Ammon's horn (tissue), 1 donor: Measurements from ENCODE around the gene MT1H.
A peak's percentile ranks its signal among the peaks of the same experiment; 100 is the strongest.
"Not testable (repeated sequence)": the region's sequence is repeated elsewhere in the genome, so short reads cannot be mapped to it uniquely, and the experiment has no call there.

Experiments
- DNase-seq: peaks from one replicate; pipeline ENCODE4 v3.0.0-alpha.2; 2016; ENCODE audit warnings: low spot score

The MT1H gene

GRCh38 chr16:56665286-56666261, 4.0 kb upstream of the MT1H start:
- not testable (repeated sequence) for DNase-seq

GRCh38 chr16:56667581-56668571, 1.7 kb upstream of the MT1H start, which contains the start of gene MT1G:
MT1G (minus strand) TSS chr16:56668065; CDS start chr16:56667993, 72 bp downstream.
- DNase-seq = peak; percentile 52

- no peak for DNase-seq
These were observed 416 bp downstream of the MT1H start for GRCh38 chr16:56669840-56670619.

GRCh38 chr16:56670620-56670934, 963 bp downstream of the MT1H start:
- DNase-seq = no peak

GRCh38 chr16:56671691-56672090, 2.1 kb downstream of the MT1H start:
- DNase-seq = peak; percentile 33

- not testable (repeated sequence) for DNase-seq
These were observed 2.6 kb downstream of the MT1H start for GRCh38 chr16:56672171-56672570.

GRCh38 chr16:56672761-56673536, 3.3 kb downstream of the MT1H start:
- peak; percentile 34 for DNase-seq

GRCh38 chr16:56673921-56674320, 4.3 kb downstream of the MT1H start:
- peak; percentile 35 for DNase-seq

- DNase-seq = not testable (repeated sequence)
These were observed 5.0 kb downstream of the MT1H start for GRCh38 chr16:56674570-56674969.

- DNase-seq = no peak
These were observed 6.1 kb downstream of the MT1H start for GRCh38 chr16:56675685-56676210.

- no peak for DNase-seq
These were observed 7.9 kb downstream of the MT1H start for GRCh38 chr16:56677474-56677873.

- no peak for DNase-seq
These were observed 9.6 kb downstream of the MT1H start for GRCh38 chr16:56679078-56679730.

- no peak for DNase-seq
These were observed 10.2 kb downstream of the MT1H start for GRCh38 chr16:56679818-56680217.

- peak; percentile 94 for DNase-seq
These were observed 12.5 kb downstream of the MT1H start, which contains the start of gene MT1X for GRCh38 chr16:56681939-56682702. MT1X (plus strand) TSS chr16:56682470; CDS start chr16:56682541, 71 bp downstream.

GRCh38 chr16:56682703-56683397, 13.2 kb downstream of the MT1H start:
- no peak for DNase-seq

- DNase-seq = no peak
These were observed 14.0 kb downstream of the MT1H start for GRCh38 chr16:56683424-56684172.

GRCh38 chr16:56684256-56684925, 14.8 kb downstream of the MT1H start:
- no peak for DNase-seq
